Testis (tissue), 2 donors: ENCODE results near the gene EFCAB14.

ENCODE experiments used
- CTCF ChIP-seq, 3 experiments: fragments of 450-650 bp in 2 of 3; fragments of 200-600 bp in 1 of 3; sonication (generic) in 1 of 3; IDR thresholded peaks; one replicate each; pipeline ENCODE4 v1.5.1; 2016 to 2019; ENCODE audit warnings: antibody characterized with exemption in 3 of 3, mild to moderate bottlenecking in 2 of 3, moderate library complexity in 1 of 3
- POLR2A ChIP-seq: fragments of 450-650 bp; IDR thresholded peaks from one replicate; pipeline ENCODE4 v1.6.1; 2017; ENCODE audit warnings: antibody characterized with exemption, mild to moderate bottlenecking, moderate library complexity

DNA sequence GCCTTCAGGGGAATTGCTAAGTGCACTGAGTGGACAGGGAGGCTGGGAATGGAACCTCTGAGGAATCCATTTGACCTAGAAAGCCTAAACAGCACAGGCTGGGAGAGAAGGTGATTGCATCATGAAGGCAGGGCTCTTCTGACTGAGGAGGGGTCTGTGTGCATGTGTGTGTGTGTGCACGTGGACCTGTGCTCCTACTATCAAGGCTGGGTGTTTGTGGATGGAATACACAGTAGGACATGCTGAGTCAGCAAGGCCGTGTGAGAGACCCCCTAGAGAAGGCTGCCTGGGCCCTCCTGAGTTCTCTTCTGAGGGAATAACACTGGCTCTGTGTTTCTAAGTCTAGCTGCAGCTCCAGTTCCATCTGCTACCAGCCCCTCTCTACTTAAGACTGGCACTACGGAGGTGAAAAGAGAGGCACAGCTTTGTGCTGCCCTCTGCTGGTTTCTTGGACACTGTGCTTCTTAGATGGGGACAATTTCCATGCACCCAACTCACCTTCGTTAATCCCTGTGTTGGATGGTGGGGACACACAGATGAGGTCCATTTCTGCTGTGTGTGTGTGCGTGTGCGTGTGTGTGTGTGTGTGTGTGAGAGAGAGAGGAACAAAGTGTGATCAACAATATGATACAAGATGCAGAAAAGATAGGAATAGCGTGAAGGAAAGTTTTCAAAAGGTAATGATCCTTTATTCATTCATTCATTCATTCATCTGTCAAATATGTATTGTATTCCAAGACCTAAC lies 6.2 kb upstream of the EFCAB14 start:
- no peak for TF ChIP-seq POLR2A
- TF ChIP-seq CTCF (IDR thresholded peaks at IDR 0.05): peak; percentile 70 to 89 (median 80)
